Mesodermal cell (in vitro differentiated cells): ENCODE measurements around the gene CD200.
"Not testable (repeated sequence)": the region's sequence is repeated elsewhere in the genome, so short reads cannot be mapped to it uniquely, and the experiment has no call there.

Source experiments
- H3K27ac ChIP-seq: 2 replicates; pipeline ENCODE4 v1.7.0; 2013; ENCODE audit warnings: mild to moderate bottlenecking, low read depth, low read length, moderate library complexity; ENCODE audit not compliant: severe bottlenecking
- H3K36me3 ChIP-seq: 2 replicates; pipeline ENCODE4 v1.7.1; 2013; ENCODE audit warnings: mild to moderate bottlenecking, low read length, moderate library complexity; ENCODE audit not compliant: control insufficient read depth, insufficient read depth
- H3K4me1 ChIP-seq: one replicate; pipeline ENCODE4 v1.7.1; 2013; ENCODE audit warnings: mild to moderate bottlenecking, low read length; ENCODE audit not compliant: insufficient read depth, control insufficient read depth, poor library complexity, severe bottlenecking
- H3K4me3 ChIP-seq: 2 replicates; pipeline ENCODE4 v1.7.0; 2013; ENCODE audit warnings: low read length, control low read depth, mild to moderate bottlenecking; ENCODE audit not compliant: insufficient read depth, poor library complexity, severe bottlenecking; ENCODE audit errors: extremely low read depth
- H3K9me3 ChIP-seq: 2 replicates; pipeline ENCODE4 v1.7.1; 2013; ENCODE audit warnings: mild to moderate bottlenecking, low read length, moderate library complexity; ENCODE audit not compliant: control insufficient read depth
- WGBS, 2 experiments: methylation state at CpG; one replicate each; pipeline ENCODE4 v1.1.5; 2013; ENCODE audit warnings: missing lambda C conversion rate in 2 of 2; ENCODE audit not compliant: insufficient coverage in 2 of 2; 5-methylcytosine and 5-hydroxymethylcytosine counted together

CD200 gene

GRCh38 chr3:112375117-112375516 lies 42.2 kb downstream of the CD200 start:
- Histone ChIP-seq H3K4me1 (peaks cover 7% of the 10 kb centered on the region), H3K36me3 (no peaks in the 10 kb centered on the region), H3K4me3 (no peak overlapping the region), H3K27ac (no peak overlapping the region), H3K9me3 (no peaks in the 10 kb centered on the region)
- WGBS, 2 experiments: no CpG with 5 or more reads among the region's 1 CpG

- no peaks in the 10 kb centered on the region for H3K36me3 ChIP-seq
- 80 to 87% methylated on average over 5 of the region's 5 CpGs for WGBS, 2 experiments
- peaks cover 7% of the 10 kb centered on the region for H3K4me1 ChIP-seq
- no peak overlapping the region for H3K4me3 ChIP-seq
- no peak overlapping the region for H3K27ac ChIP-seq
- no peaks in the 10 kb centered on the region for H3K9me3 ChIP-seq
Measured at GRCh38 chr3:112376241-112376911, 43.4 kb downstream of the CD200 start.

GRCh38 chr3:112376992-112377391 lies 44.0 kb downstream of the CD200 start:
- Histone ChIP-seq H3K4me1 (peaks cover 7% of the 10 kb centered on the region), H3K36me3 (no peaks in the 10 kb centered on the region), H3K27ac (no peak overlapping the region), H3K9me3 (no peaks in the 10 kb centered on the region), H3K4me3 (no peak overlapping the region)
- WGBS, 2 experiments: 100% methylated on average over 1 of the region's 1 CpG; no CpG with 5 or more reads in 1 of the 2 experiments

- WGBS, 2 experiments: 74 to 89% methylated on average over 1 to 2 of the region's 4 CpGs
Measured at GRCh38 chr3:112377568-112378071, 44.7 kb downstream of the CD200 start.

GRCh38 chr3:112378347-112378746 lies 45.4 kb downstream of the CD200 start:
- H3K27ac ChIP-seq, H3K4me3 ChIP-seq, H3K4me1 ChIP-seq, H3K9me3 ChIP-seq, H3K36me3 ChIP-seq: not testable (repeated sequence)
- WGBS, 2 experiments: 93 to 100% methylated on average over 3 to 4 of the region's 4 CpGs

More at GRCh38 chr3:112377568-112378071, 44.7 kb downstream of the CD200 start:
- Histone ChIP-seq H3K27ac (no peak overlapping the region), H3K9me3 (no peaks in the 10 kb centered on the region), H3K4me3 (no peak overlapping the region), H3K4me1 (peaks cover 7% of the 10 kb centered on the region), H3K36me3 (no peaks in the 10 kb centered on the region)

- Histone ChIP-seq H3K4me3 (no peak overlapping the region), H3K36me3 (no peaks in the 10 kb centered on the region), H3K4me1 (peaks cover 7% of the 10 kb centered on the region), H3K9me3 (no peaks in the 10 kb centered on the region), H3K27ac (peak overlapping the region; percentile 30)
- WGBS, 2 experiments: 92 to 98% methylated on average over 6 to 7 of the region's 7 CpGs
Measured at GRCh38 chr3:112379020-112379690, 46.2 kb downstream of the CD200 start.

GRCh38 chr3:112381673-112382542 lies 49.0 kb downstream of the CD200 start:
- Histone ChIP-seq H3K36me3 (no peaks in the 10 kb centered on the region), H3K4me1 (peaks cover 7% of the 10 kb centered on the region), H3K4me3 (no peak overlapping the region), H3K27ac (no peak overlapping the region), H3K9me3 (no peaks in the 10 kb centered on the region)
- WGBS, 2 experiments: 84 to 86% methylated on average over 6 of the region's 7 CpGs

- no peak overlapping the region for H3K4me3 ChIP-seq
- no peak overlapping the region for H3K27ac ChIP-seq
- no peaks in the 10 kb centered on the region for H3K36me3 ChIP-seq
- 85 to 94% methylated on average over 5 to 7 of the region's 7 CpGs for WGBS, 2 experiments
- no peaks in the 10 kb centered on the region for H3K9me3 ChIP-seq
- peaks cover 7% of the 10 kb centered on the region for H3K4me1 ChIP-seq
Measured at GRCh38 chr3:112382543-112383160, 49.7 kb downstream of the CD200 start.

GRCh38 chr3:112384769-112385168 lies 51.8 kb downstream of the CD200 start:
- Histone ChIP-seq H3K9me3 (no peaks in the 10 kb centered on the region), H3K27ac (no peak overlapping the region), H3K4me3 (no peak overlapping the region), H3K36me3 (no peaks in the 10 kb centered on the region), H3K4me1 (peaks cover 11% of the 10 kb centered on the region)

- Histone ChIP-seq H3K27ac (no peak overlapping the region), H3K4me3 (no peak overlapping the region), H3K9me3 (peaks cover 8% of the 10 kb centered on the region), H3K4me1 (peaks cover 12% of the 10 kb centered on the region), H3K36me3 (no peaks in the 10 kb centered on the region)
Measured at GRCh38 chr3:112388972-112389371, 56.0 kb downstream of the CD200 start.
